Islet of Langerhans (tissue), 1 donor: ENCODE data around the gene IFNA16.
"Not testable (repeated sequence)": the region's sequence is repeated elsewhere in the genome, so short reads cannot be mapped to it uniquely, and the experiment has no call there.

Source experiments
- FAIRE-seq: peaks from one replicate; lab custom pipeline; 2011; peaks lifted over from hg19 to GRCh38; lab: Jason Lieb, UNC

IFNA16 gene

DNA sequence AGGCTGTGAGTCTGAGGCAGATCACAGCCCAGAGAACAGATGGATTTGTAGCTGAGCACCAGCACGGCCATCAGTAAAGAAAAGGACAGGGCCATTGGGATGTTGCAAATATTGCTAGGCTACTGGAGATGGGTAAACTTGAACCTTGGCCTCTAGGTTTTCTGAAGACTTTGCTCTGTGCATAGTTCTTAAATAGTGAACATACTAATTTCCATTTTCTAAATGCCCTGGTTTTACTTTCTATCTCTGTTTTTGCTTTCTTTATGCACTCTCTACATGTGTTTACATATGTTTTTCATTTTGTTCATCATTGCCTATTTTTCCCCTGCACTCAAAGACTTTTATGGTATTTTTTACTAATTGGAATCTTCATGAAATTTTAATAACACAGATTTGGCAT, at the start of gene IFNA16:
Gene IFNA16, minus strand, starts transcription at position 101 of the 400 bp plus-strand sequence. Its CDS starts 6 bp downstream, at position 95.
- not testable (repeated sequence) for FAIRE-seq

DNA sequence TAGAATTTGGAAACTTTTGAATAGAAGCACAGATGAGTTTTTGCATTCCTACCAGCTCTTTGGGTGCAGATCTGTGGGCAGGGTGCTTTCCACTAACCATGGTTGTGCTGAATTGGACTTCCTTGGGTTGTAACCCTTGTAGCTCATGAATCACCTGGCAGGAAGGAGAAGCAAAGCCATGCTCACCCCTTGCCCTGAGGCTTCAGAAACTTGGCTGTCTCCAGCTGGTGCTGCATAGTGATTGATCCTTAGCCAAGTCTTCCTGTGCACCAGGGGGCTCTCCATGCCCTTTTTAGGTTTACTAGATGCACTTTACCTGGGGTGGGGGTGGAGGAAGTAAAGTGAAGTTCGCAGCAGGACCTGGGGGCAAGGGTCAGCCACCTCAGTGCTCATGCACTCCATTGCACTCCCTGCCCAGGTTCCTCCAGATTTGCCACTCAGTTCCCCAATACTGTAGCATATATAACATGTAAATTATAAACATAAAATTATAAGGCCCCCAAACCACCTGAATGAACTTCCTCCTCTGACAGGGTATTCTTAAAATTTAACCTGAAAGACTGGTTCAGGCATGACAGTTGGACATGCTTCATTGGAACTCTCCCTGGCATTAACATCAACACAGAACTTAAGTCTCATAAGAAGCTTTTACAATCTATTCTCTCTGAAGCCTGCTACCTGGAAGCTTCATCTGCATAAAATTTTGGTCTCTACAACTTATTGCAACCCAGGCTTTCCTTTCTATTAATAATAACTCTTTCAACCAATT, 48.5 kb upstream of the IFNA16 start:
- FAIRE-seq: no peak

DNA sequence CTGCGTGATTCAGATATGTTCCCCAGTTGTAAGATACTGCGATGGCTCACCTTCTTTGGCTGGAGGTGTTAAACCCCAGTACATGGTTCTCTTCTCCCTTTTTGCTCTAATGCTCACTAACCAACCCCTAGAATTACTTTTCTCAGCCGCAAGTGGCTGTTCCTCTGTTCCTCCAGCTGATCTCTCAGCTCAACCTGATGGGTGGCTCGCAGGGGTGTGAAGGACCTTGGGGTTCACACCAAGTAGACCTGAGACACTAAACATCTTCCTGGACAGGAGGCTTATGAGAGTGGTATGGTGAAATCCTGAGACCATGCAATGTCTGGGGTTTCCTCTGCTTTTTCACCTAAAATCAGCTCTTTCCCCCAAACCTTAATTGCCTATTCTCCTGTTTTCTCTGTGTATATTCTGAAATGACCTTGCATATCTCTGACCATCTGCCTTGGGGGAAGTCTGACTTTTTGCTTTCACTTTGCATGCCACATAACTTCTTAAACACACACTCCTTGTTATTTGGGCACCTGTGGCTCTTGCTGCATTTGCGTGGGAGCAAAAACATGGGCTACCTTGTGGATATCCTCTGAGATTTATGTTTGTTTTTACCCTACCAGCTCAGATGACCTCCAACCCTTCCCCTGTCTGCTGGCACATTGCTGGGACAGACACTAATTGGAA, 38.6 kb upstream of the IFNA16 start:
- FAIRE-seq: no peak

DNA sequence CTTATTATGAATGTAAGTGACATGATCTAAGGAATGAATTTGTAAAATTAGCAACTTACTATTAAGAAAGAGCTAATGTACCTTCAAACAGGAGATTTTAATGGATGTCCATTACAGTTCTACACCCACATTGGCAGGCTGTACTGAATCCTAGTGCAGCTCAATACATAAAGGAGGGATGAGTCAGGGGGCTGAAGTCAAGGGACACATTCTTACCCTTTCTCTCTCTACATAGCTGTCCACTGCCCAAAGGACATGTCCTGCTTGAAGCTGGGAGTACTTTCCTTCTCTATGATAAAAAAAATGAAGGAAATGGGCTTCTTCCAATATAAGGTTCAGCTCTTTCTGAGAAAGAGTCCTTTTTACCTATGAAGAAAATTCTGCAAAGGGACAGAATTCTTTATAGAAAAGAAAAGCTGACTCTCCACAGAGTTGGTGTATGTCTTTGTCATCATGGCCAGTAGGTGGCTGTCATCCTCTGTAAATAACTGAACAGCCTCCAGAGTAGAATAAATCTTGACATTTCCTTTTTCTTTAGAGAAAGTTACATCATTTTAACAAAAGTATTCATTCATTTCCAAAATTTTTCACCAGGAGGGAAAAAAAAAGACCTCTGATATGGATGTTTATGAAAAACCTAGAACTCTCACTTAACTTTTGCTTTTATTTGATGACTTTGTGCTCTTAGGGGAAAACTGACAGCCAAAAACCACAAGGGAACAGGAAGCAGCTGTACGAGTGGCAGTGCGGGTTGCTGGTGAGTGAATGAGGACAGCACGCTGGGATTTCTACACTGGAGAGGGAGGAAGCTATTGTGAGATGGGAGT, 35.8 kb upstream of the IFNA16 start:
- peak; percentile 68 for FAIRE-seq

DNA sequence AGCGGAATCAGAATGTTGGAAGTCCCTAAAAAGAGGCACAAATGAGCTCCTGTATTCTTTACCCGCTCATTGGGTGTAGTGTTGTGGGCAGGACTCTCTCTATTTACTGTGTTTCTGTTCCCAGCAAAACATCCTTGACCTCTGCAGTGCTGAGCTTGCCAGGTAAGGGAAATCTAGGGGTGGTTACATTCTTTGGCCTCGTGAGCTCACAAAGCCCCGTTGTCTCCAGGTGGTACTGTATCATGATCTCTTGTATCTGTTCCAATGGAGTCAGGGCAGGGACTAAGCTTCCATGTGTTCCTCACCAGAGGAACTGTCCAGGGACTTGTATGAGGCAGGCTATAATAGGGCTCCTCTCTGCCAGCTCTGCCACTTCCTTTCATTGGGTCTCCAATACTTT, 34.5 kb upstream of the IFNA16 start:
- FAIRE-seq: no peak

DNA sequence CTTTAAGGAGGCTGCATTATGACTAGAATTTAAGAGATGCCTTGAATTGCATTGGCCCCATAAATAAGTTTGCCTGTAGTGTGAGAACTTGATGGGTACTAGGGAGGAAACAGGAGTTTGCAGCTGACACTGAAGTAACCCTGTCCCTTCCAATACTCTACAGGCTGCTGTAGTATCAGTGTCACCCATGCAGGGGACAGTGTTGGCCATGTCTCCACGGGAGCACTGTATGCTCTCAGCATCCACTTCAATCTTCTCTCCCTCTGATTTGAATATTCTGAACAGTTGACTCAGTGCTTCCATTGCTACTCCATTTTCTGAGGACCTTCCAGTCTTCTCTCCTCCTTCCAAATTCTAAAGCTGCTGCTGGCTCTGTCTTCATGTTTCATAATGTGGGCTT, 34.1 kb upstream of the IFNA16 start:
- no peak for FAIRE-seq

DNA sequence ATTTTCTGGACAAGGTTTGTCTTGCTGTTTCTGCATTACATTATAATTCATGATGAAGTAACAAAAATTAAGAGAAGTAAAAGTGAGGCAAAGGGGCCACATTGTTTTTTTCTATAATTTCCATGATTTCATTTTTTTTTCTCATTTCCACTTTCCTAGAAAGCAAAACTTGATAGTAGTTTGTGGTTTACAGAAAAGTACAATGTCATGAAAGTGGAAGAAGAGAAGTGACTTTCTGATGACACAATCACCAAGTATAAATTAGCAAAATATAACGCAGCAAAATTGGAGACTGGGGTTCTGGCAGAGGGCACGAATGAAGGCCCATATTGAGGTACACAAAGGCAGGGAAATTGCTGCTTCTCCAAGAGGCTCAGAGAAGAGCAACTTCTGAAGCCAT, 27.7 kb upstream of the IFNA16 start:
- FAIRE-seq: no peak

DNA sequence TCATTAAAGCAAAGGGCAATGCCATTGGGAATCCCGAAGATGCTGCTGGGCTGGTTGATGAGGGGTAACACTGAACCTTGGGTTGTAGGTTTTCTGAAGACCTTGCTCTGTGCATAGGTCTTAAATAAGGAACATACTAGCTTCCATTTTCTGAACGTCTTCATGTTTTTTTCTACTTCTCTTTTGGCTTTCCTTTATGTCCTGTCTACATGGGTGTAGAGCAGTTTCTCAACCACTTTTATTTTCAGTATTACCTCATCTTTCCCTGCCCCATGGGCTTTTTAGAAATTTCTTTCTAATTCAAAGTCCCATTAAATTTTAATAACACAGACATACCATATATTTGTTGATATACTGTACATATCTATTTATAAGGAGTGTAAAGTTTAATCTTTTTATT, 22.8 kb upstream of the IFNA16 start, which contains the start of gene IFNA14:
Gene IFNA14, minus strand, starts transcription at position 95 of the 400 bp plus-strand sequence. Its CDS starts 70 bp downstream, at position 25.
- FAIRE-seq: no peak

DNA sequence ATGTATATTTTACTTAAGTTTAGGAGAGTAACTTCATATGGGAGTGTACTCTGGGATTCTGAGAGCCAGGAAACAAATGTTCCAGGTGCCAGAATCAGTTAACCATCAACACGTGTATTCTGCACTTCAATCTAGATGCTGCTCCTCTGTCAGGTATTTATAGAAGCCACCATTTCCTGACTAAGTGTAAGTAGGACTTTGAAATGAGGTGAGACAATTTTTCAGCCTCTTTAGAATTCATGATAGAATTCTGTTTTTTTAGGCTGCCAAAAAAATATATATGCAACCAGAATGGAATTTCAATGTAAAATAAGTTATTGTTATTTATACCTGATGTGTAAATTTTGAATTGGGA, 19.2 kb upstream of the IFNA16 start:
- not testable (repeated sequence) for FAIRE-seq

DNA sequence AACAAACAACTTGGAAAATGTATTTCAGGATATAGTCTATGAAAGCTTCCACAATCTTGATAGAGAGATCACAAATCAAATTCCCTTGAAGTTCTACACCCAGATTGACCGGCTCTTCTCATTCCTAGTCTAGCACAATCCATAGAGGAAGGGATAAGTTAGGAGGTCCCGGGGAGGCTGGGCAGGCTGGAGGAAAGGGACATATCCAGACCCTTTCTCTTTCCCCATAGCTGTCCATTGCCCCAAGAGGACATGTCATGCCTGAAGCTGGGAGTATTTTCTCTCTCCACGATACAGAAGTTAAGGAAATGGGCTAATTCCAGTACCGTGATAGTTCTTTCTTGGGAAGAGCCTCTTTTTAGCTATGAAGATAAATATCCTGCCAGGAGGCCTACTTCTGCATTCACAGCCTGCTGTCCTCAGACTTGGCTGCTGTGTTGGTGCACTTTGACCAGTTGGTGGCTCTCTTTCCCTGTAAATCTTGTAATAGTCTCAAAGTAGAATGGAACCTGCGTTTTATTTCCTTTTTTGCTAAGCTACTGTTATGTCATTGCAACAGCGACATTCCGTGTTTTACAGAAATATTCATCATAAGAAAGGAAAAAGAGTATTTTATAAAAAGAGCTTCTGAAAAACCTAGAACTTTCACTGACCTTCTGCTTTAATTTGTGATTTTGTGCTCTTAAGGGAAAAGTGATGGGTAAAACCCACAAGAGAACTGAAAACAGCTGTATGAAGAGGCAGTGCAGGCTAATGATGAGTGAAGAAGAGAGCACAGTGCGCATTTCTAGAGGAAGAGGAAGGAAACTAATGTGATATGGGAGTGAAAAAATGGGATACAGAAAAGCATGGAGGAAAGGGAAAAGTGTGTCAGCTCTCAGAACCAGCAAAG, 18.6 kb upstream of the IFNA16 start:
- FAIRE-seq: not testable (repeated sequence)

DNA sequence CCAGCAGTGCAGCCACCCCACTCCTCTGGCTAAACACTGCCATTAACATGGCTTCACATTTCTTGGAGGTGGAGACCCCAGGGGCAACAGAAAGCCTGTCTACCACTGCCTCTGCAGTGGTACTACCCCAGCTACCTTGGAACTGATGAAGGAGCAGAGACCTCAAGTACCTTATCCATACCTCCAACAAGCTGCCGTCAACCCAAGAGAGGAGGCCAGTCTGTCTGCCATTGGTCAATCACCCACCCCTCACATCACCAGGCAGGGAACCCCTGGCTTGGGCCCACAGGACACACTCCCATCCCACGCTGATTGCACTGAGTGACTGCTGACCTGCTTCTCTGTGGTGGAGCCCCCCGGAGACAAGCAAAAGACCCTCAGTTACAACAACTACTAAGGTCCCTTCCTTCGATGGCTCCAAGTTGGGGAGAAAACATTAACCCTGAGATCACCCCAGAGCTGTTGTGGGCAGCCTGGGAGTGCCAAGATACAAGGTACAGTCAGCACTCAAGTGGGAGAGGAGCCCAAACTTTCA, 17.1 kb upstream of the IFNA16 start:
- no peak for FAIRE-seq

DNA sequence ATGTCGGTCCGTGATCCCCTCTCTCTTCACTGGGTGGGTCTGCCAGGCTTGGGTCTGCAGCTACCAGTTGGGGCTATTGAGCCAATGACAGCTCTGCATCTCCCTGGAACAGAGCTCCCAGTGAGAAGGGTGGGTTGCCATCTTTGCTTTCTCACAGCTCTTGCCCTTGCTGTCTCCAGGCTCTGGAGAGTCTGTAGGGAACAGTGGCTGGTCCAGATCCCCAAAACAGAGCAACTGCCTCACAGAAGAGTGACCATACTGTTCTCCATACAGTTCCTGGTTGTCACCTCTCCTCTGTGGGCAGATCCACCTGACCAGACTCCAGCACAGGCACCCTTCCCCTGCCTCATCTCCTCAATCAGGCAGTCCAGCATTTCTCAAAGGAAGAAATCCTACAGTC, 16.1 kb upstream of the IFNA16 start:
- FAIRE-seq: no peak

DNA sequence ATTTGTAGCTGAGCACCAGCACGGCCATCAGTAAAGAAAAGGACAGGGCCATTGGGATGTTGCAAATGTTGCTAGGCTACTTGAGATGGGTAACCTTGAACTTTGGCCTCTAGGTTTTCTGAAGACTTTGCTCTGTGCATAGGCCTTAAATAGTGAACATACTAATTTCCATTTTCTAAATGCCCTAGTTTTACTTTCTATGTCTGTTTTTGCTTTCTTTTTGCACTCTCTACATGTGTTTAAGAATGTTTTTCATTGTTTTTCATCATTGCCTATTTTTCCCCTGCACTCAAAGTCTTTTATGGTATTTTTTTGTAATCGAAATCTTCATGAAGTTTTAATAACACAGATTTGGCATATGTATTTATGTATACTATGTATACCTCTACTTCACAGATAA, 11.0 kb upstream of the IFNA16 start, which contains the start of gene IFNA17:
Gene IFNA17, minus strand, starts transcription at position 101 of the 400 bp plus-strand sequence. Its CDS starts 49 bp downstream, at position 52.
- FAIRE-seq: no peak

DNA sequence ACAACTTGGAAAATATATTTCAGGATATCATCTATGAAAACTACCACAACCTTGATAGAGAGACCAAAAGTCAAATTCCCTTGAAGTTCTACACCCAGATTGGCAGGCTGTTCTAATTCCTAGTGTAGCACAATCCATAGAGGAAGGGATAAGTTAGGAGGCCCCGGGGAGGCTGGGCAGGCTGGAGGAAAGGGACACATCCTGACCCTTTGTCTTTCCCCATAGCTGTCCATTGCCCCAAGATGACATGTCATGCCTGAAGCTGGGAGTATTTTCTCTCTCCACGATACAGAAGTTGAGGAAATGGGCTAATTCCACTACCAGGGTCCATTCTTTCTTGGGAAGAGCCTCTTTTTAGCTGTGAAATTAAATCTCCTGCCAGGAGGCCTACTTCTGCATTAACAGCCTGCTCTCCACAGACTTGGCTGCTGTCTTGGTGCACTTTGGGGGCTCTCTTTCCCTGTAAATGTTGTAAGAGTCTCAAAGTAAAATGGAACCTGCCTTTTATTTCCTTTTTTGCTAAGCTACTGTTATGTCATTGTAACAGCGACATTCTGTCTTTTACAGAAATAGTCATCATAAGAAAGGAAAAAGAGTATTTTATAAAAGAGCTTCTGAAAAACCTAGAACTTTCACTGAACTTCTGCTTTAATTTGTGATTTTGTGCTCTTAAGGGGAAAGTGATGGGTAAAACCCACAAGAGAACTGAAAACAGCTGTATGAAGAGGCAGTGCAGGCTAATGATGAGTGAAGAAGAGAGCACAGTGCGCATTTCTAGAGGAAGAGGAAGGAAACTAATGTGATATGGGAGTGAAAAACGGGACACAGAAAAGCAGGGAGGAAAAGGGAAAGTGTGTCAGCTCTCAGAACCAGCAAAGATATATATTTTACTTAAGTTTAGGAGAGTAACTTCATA, 3.4 kb downstream of the IFNA16 start:
- FAIRE-seq: not testable (repeated sequence)

DNA sequence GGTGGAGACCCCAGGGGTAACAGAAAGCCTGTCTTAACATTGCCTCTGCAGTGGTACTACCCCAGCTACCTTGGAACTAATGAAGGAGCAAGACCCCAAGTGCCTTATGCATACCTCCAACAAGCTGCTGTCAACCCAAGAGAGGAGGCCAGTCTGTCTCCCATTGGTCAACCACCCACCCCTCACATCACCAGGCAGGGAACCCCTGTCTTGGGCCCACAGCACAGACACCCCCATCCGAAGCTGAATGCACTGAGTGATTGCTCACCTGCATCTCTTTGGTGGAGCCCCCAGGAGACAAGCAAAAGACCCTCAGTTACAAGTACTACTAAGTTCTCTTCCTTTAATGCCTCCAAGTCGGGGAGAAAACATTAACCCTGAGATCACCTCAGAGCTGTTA, 5.0 kb downstream of the IFNA16 start:
- not testable (repeated sequence) for FAIRE-seq

DNA sequence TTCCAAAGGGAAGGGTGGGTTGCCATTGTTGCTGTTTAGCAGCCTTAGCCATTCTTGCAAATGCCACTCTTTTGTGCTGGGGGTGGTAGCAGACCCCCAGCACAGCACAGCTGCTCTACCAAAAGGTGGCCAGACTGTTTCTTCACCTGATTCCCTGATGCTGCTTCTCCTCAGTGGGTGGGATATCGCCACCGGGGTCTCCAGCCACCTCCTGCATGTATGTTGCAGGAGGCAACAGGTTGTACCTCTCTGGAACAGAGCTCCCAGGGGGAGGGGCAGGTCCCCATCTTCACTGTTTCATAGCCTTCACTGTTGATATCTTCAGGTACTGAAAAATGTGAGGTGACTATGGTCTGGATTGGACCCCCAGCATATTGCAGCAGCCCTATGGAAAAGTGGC, 6.3 kb downstream of the IFNA16 start:
- FAIRE-seq: not testable (repeated sequence)

DNA sequence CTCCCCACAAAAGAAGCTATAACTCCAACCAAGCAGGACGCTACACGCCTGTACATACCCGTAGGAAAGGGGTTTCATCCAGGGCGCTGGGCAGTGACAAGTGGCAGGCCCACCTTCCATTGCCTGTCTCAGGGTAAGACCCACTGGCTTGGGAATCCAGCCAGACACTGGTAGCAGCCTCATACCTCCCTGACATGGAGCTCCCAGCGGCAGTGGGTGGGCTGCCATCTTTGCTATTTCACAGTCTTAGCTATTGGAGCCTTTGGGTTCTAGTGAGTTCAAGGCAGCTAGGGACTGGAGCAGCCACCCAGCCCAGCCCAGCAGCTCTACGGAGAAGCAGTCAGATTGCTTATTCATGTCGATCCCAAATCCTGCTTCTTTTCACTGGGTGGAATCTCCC, 6.8 kb downstream of the IFNA16 start:
- FAIRE-seq: no peak

DNA sequence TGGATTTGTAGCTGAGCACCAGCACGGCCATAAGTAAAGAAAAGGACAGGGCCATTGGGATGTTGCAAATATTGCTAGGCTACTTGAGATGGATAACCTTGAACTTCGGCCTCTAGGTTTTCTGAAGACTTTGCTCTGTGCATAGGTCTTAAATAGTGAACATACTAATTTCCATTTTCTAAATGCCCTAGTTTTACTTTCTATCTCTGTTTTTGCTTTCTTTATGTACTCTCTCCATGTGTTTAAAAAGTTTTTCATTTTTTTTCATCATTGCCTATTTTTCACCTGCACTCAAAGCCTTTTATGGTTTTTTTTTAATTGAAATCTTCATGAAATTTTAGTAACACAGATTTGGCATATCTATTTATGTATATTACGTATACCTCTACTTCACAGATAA, 10.1 kb downstream of the IFNA16 start, which contains the start of gene IFNA10:
Gene IFNA10, minus strand, starts transcription at position 101 of the 400 bp plus-strand sequence. Its CDS starts 46 bp downstream, at position 55.
- not testable (repeated sequence) for FAIRE-seq

DNA sequence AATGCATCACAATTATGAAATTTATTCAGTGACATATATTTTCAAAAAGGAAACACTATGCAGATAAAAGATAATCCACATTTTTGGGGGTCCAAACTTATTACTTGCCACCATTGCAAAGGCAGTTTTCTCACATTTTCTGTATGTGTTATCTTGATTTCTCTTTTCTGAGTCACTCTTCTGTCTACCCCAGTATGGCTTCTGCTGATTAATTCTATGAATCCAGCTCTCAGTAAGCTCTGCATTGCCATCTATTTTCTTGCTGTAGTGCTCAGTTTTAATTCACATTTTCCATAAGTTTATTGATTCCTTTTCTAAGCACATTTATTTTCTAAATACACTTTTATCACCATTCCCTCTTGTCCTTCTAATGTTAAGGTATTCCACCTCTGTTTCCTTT, 11.9 kb downstream of the IFNA16 start:
- no peak for FAIRE-seq

DNA sequence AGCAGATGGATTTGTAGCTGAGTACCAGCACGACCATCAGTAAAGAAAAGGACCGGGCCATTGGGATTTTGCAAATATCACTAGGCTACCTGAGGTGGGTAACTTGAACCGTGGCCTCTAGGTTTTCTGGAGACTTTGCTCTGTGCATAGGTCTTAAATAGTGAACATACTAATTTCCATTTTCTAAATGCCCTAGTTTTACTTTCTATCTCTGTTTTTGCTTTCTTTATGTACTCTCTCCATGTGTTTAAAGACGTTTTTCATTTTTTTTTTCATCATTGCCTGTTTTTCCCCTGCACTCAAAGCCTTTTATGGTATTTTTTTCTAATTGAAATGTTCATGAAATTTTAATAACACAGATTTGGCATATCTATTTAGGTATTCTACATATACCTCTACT, 15.0 kb downstream of the IFNA16 start, which contains the start of gene IFNA7:
Gene IFNA7, minus strand, starts transcription at position 101 of the 400 bp plus-strand sequence. Its CDS starts 40 bp downstream, at position 61.
- not testable (repeated sequence) for FAIRE-seq
